ENCODE data around the gene RPUSD1. TPM values are rescaled to one million over a fixed set of nuclear protein-coding genes. Genes with fewer than 3 reads are reported as not detected.

Gene RPUSD1
- total RNA-seq, 1 donor from 2014 or later = 23.0 TPM

DNA sequence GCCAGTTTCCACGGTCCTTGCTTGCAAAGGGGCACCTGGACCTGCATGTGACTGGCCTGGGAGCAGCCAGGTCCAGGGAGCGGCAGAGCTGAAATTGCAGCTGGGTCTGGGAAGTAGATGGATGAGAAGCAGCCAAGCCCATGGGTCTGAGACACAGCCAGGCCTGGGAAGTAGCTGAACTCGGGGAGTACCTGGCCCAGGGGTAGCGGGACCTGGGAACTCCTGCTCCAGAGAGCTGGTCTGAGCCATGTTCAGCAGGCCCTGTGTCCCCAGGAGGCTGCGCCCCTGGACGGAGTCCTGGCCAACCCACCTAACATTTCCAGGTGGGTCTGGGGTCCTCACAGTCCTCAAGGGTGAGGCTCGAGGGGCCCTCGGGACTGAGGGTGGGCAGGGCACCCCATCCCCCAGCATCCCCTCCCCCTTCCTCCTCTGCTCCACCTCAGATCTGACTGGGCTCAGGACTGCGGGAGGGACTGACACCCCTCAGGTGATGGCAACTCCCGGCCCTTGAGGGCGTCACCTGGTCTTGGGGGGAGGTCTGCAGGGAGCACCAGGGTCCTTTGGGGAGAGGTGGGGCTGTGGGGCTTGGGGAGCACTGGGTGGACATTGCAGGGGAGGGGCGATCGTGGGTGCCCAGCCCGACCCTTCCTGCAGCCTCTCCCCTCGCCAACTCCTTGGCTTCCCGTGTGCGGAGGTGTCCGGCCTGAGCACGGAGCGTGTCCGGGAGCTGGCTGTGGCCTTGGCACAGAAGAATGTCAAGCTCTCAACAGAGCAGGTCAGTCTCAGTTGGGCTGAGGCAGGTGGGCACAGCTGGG lies 24.6 kb downstream of the RPUSD1 start:
- Mint-ChIP-seq H3K27me3 (ENCODE audit: low read depth) (no peaks in the 10 kb centered on the region), H3K4me3 (no peak overlapping the region), H3K4me1 (peaks cover 20% of the 10 kb centered on the region), H3K9me3 (no peaks in the 10 kb centered on the region), H3K36me3 (no peaks in the 10 kb centered on the region), H3K27ac (no peak overlapping the region)
- TF ChIP-seq, protein P1, sequence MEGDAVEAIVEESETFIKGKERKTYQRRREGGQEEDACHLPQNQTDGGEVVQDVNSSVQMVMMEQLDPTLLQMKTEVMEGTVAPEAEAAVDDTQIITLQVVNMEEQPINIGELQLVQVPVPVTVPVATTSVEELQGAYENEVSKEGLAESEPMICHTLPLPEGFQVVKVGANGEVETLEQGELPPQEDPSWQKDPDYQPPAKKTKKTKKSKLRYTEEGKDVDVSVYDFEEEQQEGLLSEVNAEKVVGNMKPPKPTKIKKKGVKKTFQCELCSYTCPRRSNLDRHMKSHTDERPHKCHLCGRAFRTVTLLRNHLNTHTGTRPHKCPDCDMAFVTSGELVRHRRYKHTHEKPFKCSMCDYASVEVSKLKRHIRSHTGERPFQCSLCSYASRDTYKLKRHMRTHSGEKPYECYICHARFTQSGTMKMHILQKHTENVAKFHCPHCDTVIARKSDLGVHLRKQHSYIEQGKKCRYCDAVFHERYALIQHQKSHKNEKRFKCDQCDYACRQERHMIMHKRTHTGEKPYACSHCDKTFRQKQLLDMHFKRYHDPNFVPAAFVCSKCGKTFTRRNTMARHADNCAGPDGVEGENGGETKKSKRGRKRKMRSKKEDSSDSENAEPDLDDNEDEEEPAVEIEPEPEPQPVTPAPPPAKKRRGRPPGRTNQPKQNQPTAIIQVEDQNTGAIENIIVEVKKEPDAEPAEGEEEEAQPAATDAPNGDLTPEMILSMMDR (IDR thresholded peaks at IDR 0.05; ENCODE audit: unreplicated experiment) = no peak
- no peak for DNase-seq (ENCODE audit: low spot score in 2 of 2, unreplicated experiment in 2 of 2)

DNA sequence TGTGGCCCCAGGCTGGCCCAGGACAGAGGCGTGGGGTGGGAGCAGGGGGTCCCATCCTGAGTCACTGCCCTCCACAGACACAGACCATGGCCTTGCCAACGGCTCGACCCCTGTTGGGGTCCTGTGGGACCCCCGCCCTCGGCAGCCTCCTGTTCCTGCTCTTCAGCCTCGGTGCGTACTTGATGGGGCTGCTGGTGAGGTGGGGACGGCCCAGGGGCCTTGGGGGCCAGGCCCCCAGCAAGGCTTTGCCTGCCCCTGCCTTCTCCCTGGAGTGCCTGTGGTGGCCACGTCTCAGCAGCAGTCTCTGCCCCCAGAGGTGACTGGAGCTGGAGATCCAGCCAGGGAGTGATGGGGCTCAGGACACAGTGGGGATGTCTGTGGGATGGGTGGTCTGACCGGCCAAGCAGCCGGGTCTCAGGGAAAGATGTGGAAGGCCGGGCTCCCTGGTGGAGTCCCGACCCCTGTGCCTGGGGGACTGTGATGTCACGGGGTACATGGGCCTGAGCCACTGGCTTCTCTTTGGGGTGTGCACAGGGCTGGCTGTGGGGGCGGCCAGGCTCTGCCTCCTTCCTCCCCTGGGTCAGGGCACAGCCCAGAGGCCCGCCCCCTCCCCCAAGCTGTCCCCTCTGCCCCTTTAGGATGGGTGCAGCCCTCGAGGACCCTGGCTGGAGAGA lies 25.4 kb downstream of the RPUSD1 start:
- TF ChIP-seq, protein P1 (IDR thresholded peaks at IDR 0.05; ENCODE audit: unreplicated experiment) = no peak
- Mint-ChIP-seq H3K4me3 (no peak overlapping the region), H3K36me3 (no peaks in the 10 kb centered on the region), H3K9me3 (no peaks in the 10 kb centered on the region), H3K4me1 (peaks cover 20% of the 10 kb centered on the region), H3K27me3 (ENCODE audit: low read depth) (no peaks in the 10 kb centered on the region), H3K27ac (no peak overlapping the region)
- no peak for DNase-seq (ENCODE audit: low spot score in 2 of 2, unreplicated experiment in 2 of 2)

DNA sequence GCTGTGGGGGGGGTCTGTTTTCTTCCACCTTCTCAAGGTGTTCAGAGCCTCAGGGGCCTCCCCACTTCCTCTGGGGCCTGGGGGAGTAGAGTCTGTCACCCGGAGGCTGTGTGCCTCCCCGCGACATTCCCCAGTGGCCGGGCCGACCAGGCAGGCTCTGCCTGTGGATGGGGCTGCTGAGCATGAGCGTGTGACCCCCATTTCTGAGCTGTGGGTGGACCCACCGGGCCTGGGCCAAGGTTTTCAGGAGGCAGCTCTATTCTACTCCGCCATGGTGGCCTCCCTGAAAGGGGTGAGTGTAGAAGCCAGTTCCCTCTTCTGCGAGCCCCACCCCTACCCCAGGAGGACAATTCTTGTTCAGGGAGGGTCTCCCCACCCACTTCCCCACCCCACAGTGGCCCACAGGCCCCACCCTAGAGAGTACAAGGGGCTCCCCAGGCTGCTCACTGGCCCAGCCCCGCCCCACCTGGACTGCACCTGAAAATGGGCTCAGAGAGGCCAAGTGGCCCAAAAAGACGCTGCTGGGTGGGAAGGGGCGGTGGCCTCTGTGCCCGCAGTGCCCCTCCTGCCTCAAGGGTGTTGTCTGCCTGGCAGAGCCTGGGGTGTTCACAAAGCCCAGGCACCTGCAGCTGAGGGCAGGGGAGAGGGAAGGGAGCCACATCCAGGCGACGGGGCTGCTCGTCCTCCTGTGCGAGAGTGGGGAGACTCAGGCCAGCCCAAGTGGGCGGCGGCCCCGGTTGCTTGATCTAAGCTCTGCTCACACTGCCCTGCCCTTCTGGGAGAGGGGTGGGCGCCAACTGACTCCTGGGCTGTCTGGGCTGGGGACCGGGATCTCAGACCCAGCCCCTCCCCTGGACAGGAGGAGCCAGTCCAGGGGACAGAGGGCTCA lies 26.3 kb downstream of the RPUSD1 start:
- Mint-ChIP-seq H3K4me1 (peaks cover 20% of the 10 kb centered on the region), H3K9me3 (no peaks in the 10 kb centered on the region), H3K36me3 (no peaks in the 10 kb centered on the region), H3K27ac (peak overlapping the region; percentile 50), H3K4me3 (no peak overlapping the region), H3K27me3 (ENCODE audit: low read depth) (no peaks in the 10 kb centered on the region)
- TF ChIP-seq, protein P1 (IDR thresholded peaks at IDR 0.05; ENCODE audit: unreplicated experiment) = no peak
- no peak for DNase-seq (ENCODE audit: low spot score in 2 of 2, unreplicated experiment in 2 of 2)

DNA sequence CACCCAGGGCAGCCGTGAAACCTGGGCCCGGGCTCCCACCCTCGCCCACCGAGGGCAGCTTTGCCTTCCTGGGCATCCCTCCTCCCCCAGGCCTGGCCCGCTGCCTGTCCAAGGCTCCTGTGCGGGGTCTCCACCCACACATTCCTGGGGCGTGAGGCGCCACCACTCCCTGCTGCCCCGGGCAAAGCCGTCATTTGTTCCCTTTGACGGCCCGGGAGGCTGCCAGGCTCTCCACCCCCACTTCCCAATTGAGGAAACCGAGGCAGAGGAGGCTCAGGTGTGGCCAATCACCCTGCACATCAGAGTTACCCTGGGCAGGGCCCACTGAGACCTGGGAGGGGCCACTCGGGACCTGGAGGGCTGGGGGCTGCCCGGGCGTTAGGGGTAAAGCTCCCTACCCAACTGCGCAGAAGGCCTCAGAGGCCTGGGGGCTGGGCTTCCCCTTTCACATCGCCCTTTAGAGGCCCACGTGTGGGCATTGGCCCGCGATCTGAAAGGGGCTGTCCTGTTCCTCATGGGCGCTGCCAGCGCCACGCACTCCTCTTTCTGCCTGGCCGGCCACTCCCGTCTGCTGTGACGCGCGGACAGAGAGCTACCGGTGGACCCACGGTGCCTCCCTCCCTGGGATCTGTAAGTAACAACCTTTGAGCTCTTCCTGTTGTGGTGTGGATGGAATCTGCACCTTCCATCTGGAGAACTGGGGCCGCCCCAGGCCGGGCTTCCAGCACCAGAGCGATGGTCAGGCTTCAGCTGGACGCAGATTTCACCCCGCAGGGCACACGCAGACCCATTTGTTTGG lies 27.4 kb downstream of the RPUSD1 start, which contains the start of gene MSLN:
Gene MSLN, plus strand, starts transcription at position 190 of the 799 bp plus-strand sequence. CDS start 1,947 bp downstream, outside the sequence.
- Mint-ChIP-seq H3K27ac (peak within 1 kb of the TSS; percentile 97), H3K4me1 (peaks cover 20% of the 10 kb centered on the region), H3K36me3 (no peaks in the 10 kb centered on the region), H3K27me3 (ENCODE audit: low read depth) (no peaks in the 10 kb centered on the region), H3K9me3 (peaks cover 5% of the 10 kb centered on the region), H3K4me3 (peak within 1 kb of the TSS; percentile 20)
- TF ChIP-seq, protein P1 (IDR thresholded peaks at IDR 0.05; ENCODE audit: unreplicated experiment) = no peak
- DNase-seq (ENCODE audit: low spot score in 2 of 2, unreplicated experiment in 2 of 2) = no peak

DNA sequence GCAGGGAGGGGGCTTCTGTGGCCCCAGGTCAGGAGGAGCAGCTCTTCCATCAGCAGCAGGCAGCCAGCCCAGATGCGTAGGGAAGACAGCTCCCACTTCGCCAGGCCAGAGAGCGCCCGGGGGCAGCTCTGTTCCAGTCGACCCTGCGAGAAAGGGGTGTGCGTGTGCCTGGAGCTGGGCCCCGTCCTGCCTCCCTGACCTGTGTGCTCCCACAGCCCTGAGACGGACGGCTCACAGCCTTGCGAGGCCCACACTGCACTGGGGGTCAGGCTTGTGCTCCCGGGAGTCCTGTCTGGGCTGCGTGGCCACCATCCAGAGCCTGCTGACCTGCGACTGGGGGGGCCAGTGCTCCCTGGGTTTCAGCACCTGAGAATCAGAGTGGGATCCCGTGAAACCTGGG lies 28.1 kb downstream of the RPUSD1 start:
- no peak for DNase-seq (ENCODE audit: low spot score in 2 of 2, unreplicated experiment in 2 of 2)
- TF ChIP-seq, protein P1 (IDR thresholded peaks at IDR 0.05; ENCODE audit: unreplicated experiment) = no peak
- no peak overlapping the region for H3K4me3 Mint-ChIP-seq
- H3K9me3 Mint-ChIP-seq = peaks cover 5% of the 10 kb centered on the region
- no peaks in the 10 kb centered on the region for H3K27me3 Mint-ChIP-seq (ENCODE audit: low read depth)
- no peaks in the 10 kb centered on the region for H3K36me3 Mint-ChIP-seq
- H3K4me1 Mint-ChIP-seq = peaks cover 20% of the 10 kb centered on the region
- peak overlapping the region; percentile 97 for H3K27ac Mint-ChIP-seq

Data from mesothelial cell of epicardium (in vitro differentiated cells).